Mucosa of rectum (tissue), 2 donors: Measurements from ENCODE around the gene ASCC3.

ENCODE experiments used
- H3K27ac ChIP-seq, 2 donors: one replicate each; pipeline ENCODE4 v1.7.0; 2013; ENCODE audit warnings: inconsistent platforms in 2 of 2, low read depth in 2 of 2, low read length in 2 of 2
- H3K27me3 ChIP-seq, 2 donors: one replicate each; pipeline ENCODE4 v1.7.0; 2013; ENCODE audit warnings: low read length in 2 of 2; ENCODE audit not compliant: control insufficient read depth in 2 of 2, insufficient read depth in 2 of 2
- H3K36me3 ChIP-seq, 2 donors: one replicate each; pipeline ENCODE4 v1.7.0; 2013; ENCODE audit warnings: low read length in 2 of 2; ENCODE audit not compliant: control insufficient read depth in 2 of 2, insufficient read depth in 2 of 2
- H3K4me1 ChIP-seq, 2 donors: one replicate each; pipeline ENCODE4 v1.7.0; 2013; ENCODE audit warnings: low read length in 2 of 2, mild to moderate bottlenecking in 1 of 2; ENCODE audit not compliant: control insufficient read depth in 2 of 2, insufficient read depth in 2 of 2
- H3K4me3 ChIP-seq, 2 donors: one replicate each; pipeline ENCODE4 v1.7.0; 2013; ENCODE audit warnings: low read length in 2 of 2
- H3K9ac ChIP-seq, 2 donors: one replicate each; pipeline ENCODE4 v1.7.0; 2013; ENCODE audit warnings: low read length in 2 of 2, low read depth in 1 of 2, mild to moderate bottlenecking in 1 of 2
- H3K9me3 ChIP-seq, 2 donors: one replicate each; pipeline ENCODE4 v1.7.0; 2013; ENCODE audit warnings: low read length in 2 of 2; ENCODE audit not compliant: control insufficient read depth in 2 of 2
- donor health status: healthy.
- donor health status: Normal muscosa, but diverticular disease.

The ASCC3 gene

DNA sequence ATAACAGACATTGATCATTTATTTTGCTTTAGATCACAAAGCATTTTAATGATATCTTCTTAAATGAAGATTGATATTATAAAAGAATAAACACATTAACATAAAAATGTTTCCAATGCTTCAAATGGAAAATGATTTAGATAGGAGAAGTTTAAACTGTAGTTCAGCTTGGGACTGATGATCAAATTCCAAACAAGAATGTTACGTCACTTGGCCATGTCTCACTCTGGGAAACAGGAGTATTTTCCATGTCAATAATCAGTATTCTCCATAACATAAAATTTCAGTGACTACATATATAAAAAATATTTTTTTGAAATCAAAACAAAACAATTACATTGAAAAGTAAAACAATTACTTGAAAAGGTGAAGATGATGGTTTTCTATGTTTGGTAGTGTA, 363.5 kb downstream of the ASCC3 start:
- H3K4me1 ChIP-seq: no peaks in the 10 kb centered on the region
- no peaks in the 10 kb centered on the region for H3K9me3 ChIP-seq
- H3K27me3 ChIP-seq: no peaks in the 10 kb centered on the region
- H3K36me3 ChIP-seq: peaks cover 7 to 8% of the 10 kb centered on the region in 2 donors
- H3K4me3 ChIP-seq: no peak overlapping the region
- no peak overlapping the region for H3K27ac ChIP-seq
- H3K9ac ChIP-seq: no peak overlapping the region

GRCh38 chr6:100517106-100517505, 364.0 kb downstream of the ASCC3 start:
- H3K9ac ChIP-seq: no peak overlapping the region
- no peak overlapping the region for H3K4me3 ChIP-seq
- no peaks in the 10 kb centered on the region for H3K4me1 ChIP-seq
- no peaks in the 10 kb centered on the region for H3K9me3 ChIP-seq
- no peaks in the 10 kb centered on the region for H3K27me3 ChIP-seq
- H3K27ac ChIP-seq: no peak overlapping the region
- peaks cover 10 to 13% of the 10 kb centered on the region in 2 donors for H3K36me3 ChIP-seq

DNA sequence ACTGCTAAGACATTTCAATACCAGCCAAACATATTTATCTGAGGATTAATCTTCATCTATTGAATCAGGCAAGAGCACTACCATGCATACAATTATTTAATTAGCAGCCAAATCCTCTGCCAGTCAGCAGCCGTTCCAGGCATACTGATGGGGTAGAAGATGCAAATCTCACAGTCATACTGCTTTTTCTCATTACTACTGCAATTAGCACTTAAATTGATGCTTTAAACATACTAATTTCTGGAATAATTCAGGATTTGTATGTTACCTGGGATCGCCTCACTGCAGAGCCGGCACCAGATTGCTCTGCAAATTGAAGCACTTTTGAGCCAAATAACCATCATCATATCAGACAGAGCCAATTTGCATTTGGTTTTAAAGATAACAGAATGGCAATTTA, 366.5 kb downstream of the ASCC3 start:
- no peaks in the 10 kb centered on the region for H3K4me1 ChIP-seq
- H3K9ac ChIP-seq: no peak overlapping the region
- H3K9me3 ChIP-seq: no peaks in the 10 kb centered on the region
- H3K27ac ChIP-seq: no peak overlapping the region
- peaks cover 10 to 29% of the 10 kb centered on the region in 2 donors for H3K36me3 ChIP-seq
- H3K27me3 ChIP-seq: no peaks in the 10 kb centered on the region
- H3K4me3 ChIP-seq: no peak overlapping the region

DNA sequence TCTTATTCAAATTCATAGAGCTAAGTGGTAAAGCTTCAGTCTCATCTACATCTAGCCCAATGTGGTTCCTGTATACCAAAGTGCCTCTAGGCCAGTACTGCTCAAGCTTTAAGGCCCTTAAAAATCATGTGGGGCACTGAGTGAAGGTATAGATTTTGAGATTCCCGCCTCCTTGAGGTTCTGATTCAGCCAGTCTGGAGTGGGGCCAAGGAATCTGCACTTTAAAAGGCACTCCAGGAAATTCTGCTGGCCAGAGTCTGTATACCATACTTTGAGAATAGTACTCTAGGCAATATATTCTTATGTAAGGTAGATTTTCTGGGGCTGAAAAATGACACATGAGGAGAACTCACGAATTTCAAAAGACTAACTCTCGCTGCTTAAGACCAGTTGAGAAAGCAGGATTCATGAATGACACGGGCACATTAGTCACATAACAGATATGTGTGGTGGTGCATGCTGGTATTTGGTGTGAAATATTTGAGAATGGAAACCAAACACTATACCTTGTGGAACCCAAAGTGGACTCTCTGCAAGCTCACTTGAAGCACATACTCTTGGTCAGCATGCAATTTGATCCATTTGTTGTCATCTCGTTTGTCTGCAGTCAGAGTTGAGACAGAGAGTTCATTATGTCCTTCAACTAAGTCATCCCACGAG, 368.8 kb downstream of the ASCC3 start:
- H3K27ac ChIP-seq: no peak overlapping the region
- H3K9me3 ChIP-seq: no peaks in the 10 kb centered on the region
- no peaks in the 10 kb centered on the region for H3K4me1 ChIP-seq
- no peak overlapping the region for H3K9ac ChIP-seq
- no peaks in the 10 kb centered on the region for H3K27me3 ChIP-seq
- H3K36me3 ChIP-seq: peaks cover 10 to 34% of the 10 kb centered on the region in 2 donors
- H3K4me3 ChIP-seq: no peak overlapping the region

DNA sequence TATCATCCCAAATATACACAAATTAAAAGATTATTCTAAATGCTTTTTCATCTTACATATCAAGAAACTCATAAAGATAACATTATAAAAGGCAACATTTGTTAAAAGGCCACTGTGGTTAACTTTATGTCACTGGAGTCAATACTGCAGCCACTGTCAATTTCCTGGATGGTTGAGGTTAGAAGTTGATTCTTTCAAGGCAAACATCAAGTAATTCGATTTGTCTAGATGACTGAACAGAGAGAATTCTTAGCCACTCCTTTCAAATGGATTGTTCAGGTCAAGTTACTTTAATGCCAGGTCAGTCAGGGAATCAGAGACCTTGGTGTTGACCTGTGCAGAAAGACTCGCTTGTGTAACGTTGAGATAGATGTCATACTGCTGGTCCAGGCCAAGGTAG, 372.0 kb downstream of the ASCC3 start:
- H3K4me3 ChIP-seq: no peak overlapping the region
- H3K9me3 ChIP-seq: no peaks in the 10 kb centered on the region
- H3K9ac ChIP-seq: no peak overlapping the region
- H3K36me3 ChIP-seq: peaks cover 3 to 27% of the 10 kb centered on the region in 2 donors
- no peak overlapping the region for H3K27ac ChIP-seq
- H3K27me3 ChIP-seq: no peaks in the 10 kb centered on the region
- H3K4me1 ChIP-seq: no peaks in the 10 kb centered on the region

DNA sequence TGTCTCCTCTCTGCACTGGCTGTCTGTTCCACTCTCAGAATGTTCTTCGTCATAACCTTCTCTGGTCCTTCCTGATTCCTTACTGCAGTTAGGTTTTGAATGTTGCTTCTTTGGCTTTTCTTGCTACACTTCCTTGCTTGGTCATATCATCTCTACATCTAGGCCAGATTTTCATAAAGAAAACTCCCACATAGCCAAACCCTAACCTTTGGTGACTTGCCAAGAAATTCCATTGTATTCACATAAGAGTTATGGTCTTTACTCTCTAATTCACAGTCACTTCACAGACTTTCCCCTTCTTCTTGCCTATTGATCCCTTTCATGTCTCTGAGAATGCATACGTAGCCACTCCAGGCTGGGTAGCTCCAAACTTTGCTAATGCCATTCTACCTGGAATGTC, 374.5 kb downstream of the ASCC3 start:
- no peaks in the 10 kb centered on the region for H3K9me3 ChIP-seq
- no peak overlapping the region for H3K4me3 ChIP-seq
- no peak overlapping the region for H3K27ac ChIP-seq
- no peak overlapping the region for H3K9ac ChIP-seq
- peaks cover 0 to 16% of the 10 kb centered on the region in 2 donors for H3K36me3 ChIP-seq
- no peaks in the 10 kb centered on the region for H3K4me1 ChIP-seq
- no peaks in the 10 kb centered on the region for H3K27me3 ChIP-seq

- H3K27ac ChIP-seq: no peak overlapping the region
Measured at GRCh38 chr6:100504786-100505737, 376.1 kb downstream of the ASCC3 start.

DNA sequence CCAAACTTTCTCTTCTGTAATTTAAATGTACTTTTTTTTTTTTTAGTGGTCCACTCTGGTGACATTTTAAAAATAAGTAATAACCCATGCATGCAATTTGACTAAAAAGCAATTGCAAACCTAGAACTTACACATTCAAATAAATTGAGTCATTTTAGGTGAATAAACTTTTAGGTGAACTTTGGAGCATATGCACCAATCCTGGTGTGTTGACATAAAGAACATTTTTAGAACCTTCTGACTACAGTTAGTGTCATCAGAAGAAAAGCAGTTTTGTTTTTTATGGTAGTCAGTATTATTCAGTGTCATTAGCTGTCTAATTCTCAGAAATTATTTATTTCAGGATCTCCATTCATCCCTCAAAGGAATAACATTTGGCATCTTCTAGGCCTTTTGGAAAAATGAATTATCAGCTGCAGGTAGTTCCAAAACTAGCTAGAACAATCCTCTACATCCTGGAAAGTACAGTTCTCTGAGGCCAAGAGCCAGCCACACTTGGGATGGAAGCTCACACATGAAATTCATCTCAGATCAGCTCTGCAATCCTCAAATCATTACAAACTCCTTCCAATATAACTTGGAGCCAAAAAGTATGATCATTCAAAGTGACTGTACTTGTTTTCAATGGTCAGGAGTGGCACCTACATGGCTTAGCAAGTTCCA, 378.0 kb downstream of the ASCC3 start:
- Histone ChIP-seq H3K9me3 (no peaks in the 10 kb centered on the region), H3K27me3 (no peaks in the 10 kb centered on the region), H3K9ac (no peak overlapping the region), H3K36me3 (no peaks in the 10 kb centered on the region), H3K27ac (no peak overlapping the region), H3K4me1 (no peaks in the 10 kb centered on the region), H3K4me3 (no peak overlapping the region)

More at GRCh38 chr6:100504786-100505737, 376.1 kb downstream of the ASCC3 start:
- H3K9ac ChIP-seq: no peak overlapping the region
- no peaks in the 10 kb centered on the region for H3K9me3 ChIP-seq
- H3K4me3 ChIP-seq: no peak overlapping the region
- H3K4me1 ChIP-seq: no peaks in the 10 kb centered on the region
- H3K36me3 ChIP-seq: peaks cover 0 to 8% of the 10 kb centered on the region in 2 donors
- H3K27me3 ChIP-seq: no peaks in the 10 kb centered on the region

DNA sequence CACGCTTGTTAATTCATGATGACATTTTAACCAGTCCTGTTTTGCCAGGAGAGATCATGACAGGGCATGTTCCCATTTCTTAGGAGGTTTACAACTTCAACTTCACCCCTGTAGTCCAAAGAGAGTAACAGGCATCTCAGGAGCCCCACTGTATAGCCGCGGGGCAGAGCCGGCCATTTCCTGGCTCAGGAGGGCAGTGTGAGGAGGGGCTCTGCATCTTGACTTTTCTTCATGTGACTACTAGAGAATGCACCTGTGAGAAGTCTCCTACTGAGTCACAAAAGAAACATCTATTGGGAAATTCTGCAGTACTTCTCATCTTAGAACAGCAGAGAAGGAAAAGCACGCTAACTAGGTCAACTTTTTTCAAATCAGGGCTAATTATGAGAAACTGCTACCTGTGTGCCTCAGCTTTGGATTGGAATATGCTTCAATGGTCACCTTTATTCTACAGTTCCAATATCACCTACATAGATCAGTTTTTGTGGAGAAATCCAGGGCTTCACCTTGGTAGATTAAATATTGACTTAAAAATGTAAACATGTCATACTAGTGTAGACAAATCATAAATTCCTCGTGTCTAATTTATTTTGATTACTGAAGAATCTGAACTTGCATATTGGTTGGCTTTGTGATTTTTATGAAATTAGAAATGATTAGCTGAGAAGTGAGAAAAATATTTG, 387.8 kb downstream of the ASCC3 start:
- Histone ChIP-seq H3K9ac (no peak overlapping the region), H3K27ac (no peak overlapping the region), H3K27me3 (peaks cover 2% of the 10 kb centered on the region in 2 donors), H3K9me3 (no peaks in the 10 kb centered on the region), H3K36me3 (no peaks in the 10 kb centered on the region), H3K4me1 (no peaks in the 10 kb centered on the region), H3K4me3 (no peak overlapping the region)
